Vagina (tissue), 2 donors: ENCODE results near the gene ZIC5. TPM values are rescaled to one million over a fixed set of nuclear protein-coding genes. Genes with fewer than 3 reads are reported as not detected.

Experiments
- DNase-seq, 2 donors: peaks; one replicate each; pipeline ENCODE4 v3.0.0-alpha.2; 2017; ENCODE audit errors: extremely low spot score in 2 of 2
- H3K27ac ChIP-seq: fragments of 200-600 bp; sonication (generic); one replicate; pipeline ENCODE4 v1.5.1; 2019
- H3K27me3 ChIP-seq: fragments of 200-600 bp; sonication (generic); one replicate; pipeline ENCODE4 v1.5.1; 2019
- H3K36me3 ChIP-seq, 2 donors: fragments of 200-600 bp; sonication (generic); one replicate each; pipeline ENCODE4 v1.5.1; 2017 to 2019
- H3K4me1 ChIP-seq: fragments of 200-600 bp; sonication (generic); one replicate; pipeline ENCODE4 v1.5.1; 2019
- H3K4me3 ChIP-seq, 2 donors: fragments of 200-600 bp; sonication (generic); 1 replicate in 1 of 2; 2 replicates in 1 of 2; pipeline ENCODE4 v1.5.1; 2016 to 2019
- H3K9me3 ChIP-seq: fragments of 200-600 bp; sonication (generic); one replicate; pipeline ENCODE4 v1.5.1; 2019
- POLR2A ChIP-seq, 2 donors: fragments of 450-650 bp; IDR thresholded peaks; one replicate each; pipeline ENCODE4 v1.6.1; 2017; ENCODE audit warnings: antibody characterized with exemption in 2 of 2, mild to moderate bottlenecking in 2 of 2, moderate library complexity in 2 of 2
- POLR2AphosphoS5 ChIP-seq, 2 donors: sonication (generic); formaldehyde crosslinking; IDR thresholded peaks; one replicate each; pipeline ENCODE4 v1.9.0; 2017; ENCODE audit warnings: antibody characterized with exemption in 2 of 2, mild to moderate bottlenecking in 2 of 2, low read depth in 1 of 2; ENCODE audit not compliant: insufficient read depth in 1 of 2
- intact Hi-C: fragments of 100-400 bp; cut with DNase I; formaldehyde crosslinking; loops from one replicate; pipeline ENCODE4 v1.15.1; 2023
- total RNA-seq: library from RNA; depleted of rRNA; stranded (reverse); fragments of >200 nt; gene quantifications from one replicate; pipeline ENCODE4 v1.2.3, GENCODE V29; 2016
- TF ChIP-seq, protein P1 (sequence below), 3 experiments: fragments of 450-650 bp in 2 of 3; fragments of 200-600 bp in 1 of 3; sonication (generic) in 1 of 3; IDR thresholded peaks; one replicate each; pipeline ENCODE4 v1.5.1; 2017 to 2019; ENCODE audit warnings: antibody characterized with exemption in 3 of 3, mild to moderate bottlenecking in 2 of 3, moderate library complexity in 2 of 3

The ZIC5 gene
- total RNA-seq, 1 donor from 2014 or later, result not detected

DNA sequence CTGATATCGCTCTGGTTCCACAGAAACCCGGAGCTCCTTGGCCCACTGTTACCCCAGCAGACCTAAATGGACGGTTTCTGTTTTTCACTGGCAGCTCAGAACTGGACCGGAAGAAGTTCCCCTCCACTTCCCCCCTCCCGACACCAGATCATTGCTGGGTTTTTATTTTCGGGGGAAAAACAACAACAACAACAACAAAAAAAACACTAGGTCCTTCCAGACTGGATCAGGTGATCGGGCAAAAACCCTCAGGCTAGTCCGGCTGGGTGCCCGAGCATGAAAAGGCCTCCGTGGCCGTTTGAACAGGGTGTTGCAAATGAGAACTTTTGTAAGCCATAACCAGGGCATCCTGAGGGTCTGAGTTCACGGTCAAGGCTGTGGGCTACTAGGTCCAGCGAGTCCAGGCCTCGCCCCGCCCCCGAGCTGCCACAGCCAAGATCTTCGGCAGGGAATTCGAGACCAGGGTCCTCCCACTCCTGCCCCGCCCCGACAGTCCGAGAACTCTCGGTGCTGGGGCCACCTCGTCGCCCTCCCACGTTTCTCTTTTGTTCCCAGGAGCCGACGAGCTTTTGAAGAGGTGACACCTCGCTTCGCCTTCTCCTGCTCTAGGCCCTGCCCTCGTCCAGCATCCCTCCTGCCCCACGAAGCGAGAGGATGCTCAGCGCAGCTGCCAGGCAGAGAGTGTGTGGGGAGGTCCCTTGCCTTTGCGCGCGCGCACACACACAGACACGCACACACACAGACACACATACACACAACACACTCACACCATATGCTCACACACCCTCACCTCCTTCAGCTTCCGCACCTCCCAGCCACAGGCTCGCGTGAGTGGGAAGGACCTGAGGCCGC lies 18.8 kb upstream of the ZIC5 start:
- H3K27me3 ChIP-seq, result peaks cover 34% of the 10 kb centered on the region
- H3K4me3 ChIP-seq, result no peak overlapping the region
- H3K4me1 ChIP-seq, result peaks cover 11% of the 10 kb centered on the region
- intact Hi-C loops, result no loop called here
- H3K36me3 ChIP-seq, result no peaks in the 10 kb centered on the region
- TF ChIP-seq, protein P1, sequence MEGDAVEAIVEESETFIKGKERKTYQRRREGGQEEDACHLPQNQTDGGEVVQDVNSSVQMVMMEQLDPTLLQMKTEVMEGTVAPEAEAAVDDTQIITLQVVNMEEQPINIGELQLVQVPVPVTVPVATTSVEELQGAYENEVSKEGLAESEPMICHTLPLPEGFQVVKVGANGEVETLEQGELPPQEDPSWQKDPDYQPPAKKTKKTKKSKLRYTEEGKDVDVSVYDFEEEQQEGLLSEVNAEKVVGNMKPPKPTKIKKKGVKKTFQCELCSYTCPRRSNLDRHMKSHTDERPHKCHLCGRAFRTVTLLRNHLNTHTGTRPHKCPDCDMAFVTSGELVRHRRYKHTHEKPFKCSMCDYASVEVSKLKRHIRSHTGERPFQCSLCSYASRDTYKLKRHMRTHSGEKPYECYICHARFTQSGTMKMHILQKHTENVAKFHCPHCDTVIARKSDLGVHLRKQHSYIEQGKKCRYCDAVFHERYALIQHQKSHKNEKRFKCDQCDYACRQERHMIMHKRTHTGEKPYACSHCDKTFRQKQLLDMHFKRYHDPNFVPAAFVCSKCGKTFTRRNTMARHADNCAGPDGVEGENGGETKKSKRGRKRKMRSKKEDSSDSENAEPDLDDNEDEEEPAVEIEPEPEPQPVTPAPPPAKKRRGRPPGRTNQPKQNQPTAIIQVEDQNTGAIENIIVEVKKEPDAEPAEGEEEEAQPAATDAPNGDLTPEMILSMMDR (IDR thresholded peaks at IDR 0.05), result no peak
- no peaks in the 10 kb centered on the region for H3K9me3 ChIP-seq
- no peak overlapping the region for H3K27ac ChIP-seq
- DNase-seq, result no peak

DNA sequence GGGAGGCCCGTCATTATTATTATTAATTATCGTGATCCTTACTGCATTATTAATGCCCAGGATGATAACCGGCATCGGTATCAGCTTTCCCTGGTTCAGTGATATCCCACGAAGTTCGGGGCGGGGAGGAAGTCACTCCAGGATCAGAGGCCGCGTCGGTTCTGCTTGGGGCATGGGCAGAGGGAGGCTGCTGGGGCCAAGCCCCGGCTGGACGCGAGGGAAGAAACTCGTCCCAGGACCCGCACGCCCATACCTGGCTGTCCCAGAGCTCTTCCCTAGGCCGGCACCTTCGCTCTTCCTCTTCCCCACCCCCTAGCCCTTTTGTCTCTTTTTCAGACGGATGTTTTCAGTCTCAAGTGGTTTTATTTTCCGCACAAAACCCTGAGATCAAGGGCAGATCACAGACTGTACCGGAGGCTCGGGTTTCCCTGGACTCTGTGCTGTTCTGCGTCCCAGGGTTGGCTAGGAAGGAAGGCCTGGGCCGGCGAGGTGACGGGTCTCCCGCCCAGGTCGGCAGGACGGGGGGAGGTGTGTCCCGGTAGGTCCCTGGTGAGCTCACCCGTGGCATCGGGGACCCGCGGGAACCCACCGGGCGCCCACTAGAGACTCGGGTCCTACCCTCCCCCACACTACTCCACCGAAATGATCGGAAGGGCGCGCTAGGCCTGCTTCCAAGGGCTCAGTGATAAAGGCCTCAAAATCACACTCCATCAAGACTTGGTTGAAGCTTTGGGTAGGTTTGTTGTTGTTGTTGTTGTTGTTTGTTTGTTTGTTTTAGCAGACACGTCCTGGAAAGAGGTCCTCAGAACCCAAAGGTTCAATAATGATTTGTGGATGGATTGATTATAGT lies 17.9 kb upstream of the ZIC5 start:
- H3K4me3 ChIP-seq, result no peak overlapping the region
- TF ChIP-seq POLR2A (IDR thresholded peaks at IDR 0.05), result no peak
- TF ChIP-seq, protein P1 (IDR thresholded peaks at IDR 0.05), result no peak
- no peak for TF ChIP-seq POLR2AphosphoS5 (IDR thresholded peaks at IDR 0.05; ENCODE audit: insufficient read depth in 1 of 2, low read depth in 1 of 2)

GRCh38 chr13:99988529-99989275 lies 17.1 kb upstream of the ZIC5 start:
- Histone ChIP-seq H3K4me3 (no peak overlapping the region), H3K27me3 (peaks cover 46% of the 10 kb centered on the region), H3K36me3 (no peaks in the 10 kb centered on the region), H3K9me3 (no peaks in the 10 kb centered on the region), H3K27ac (no peak overlapping the region), H3K4me1 (peaks cover 11% of the 10 kb centered on the region)
- intact Hi-C loops, result no loop called here
- TF ChIP-seq, protein P1 (IDR thresholded peaks at IDR 0.05), result no peak
- TF ChIP-seq POLR2A (IDR thresholded peaks at IDR 0.05) (no peak), POLR2AphosphoS5 (IDR thresholded peaks at IDR 0.05; ENCODE audit: insufficient read depth in 1 of 2, low read depth in 1 of 2) (no peak)
- no peak for DNase-seq

More for the DNA sequence above, 17.9 kb upstream of the ZIC5 start:
- Histone ChIP-seq H3K9me3 (no peaks in the 10 kb centered on the region), H3K27me3 (peaks cover 41% of the 10 kb centered on the region), H3K36me3 (no peaks in the 10 kb centered on the region), H3K4me1 (peaks cover 11% of the 10 kb centered on the region), H3K27ac (no peak overlapping the region)
- intact Hi-C loops, result no loop called here
- peak in 1 of 2 donors; percentile 72 for DNase-seq

GRCh38 chr13:99987154-99988019 lies 15.8 kb upstream of the ZIC5 start:
- H3K27ac ChIP-seq, result no peak overlapping the region
- TF ChIP-seq POLR2A (IDR thresholded peaks at IDR 0.05), result no peak
- TF ChIP-seq, protein P1 (IDR thresholded peaks at IDR 0.05), result no peak
- no peak for TF ChIP-seq POLR2AphosphoS5 (IDR thresholded peaks at IDR 0.05; ENCODE audit: insufficient read depth in 1 of 2, low read depth in 1 of 2)

More at GRCh38 chr13:99987154-99988019, 15.8 kb upstream of the ZIC5 start:
- Histone ChIP-seq H3K4me1 (peaks cover 11% of the 10 kb centered on the region), H3K4me3 (no peak overlapping the region), H3K27me3 (peaks cover 56% of the 10 kb centered on the region), H3K36me3 (no peaks in the 10 kb centered on the region), H3K9me3 (no peaks in the 10 kb centered on the region)
- DNase-seq, result no peak
- intact Hi-C loops, result no loop called here
